ENCODE data around the gene SYT12.
A peak's percentile ranks its signal among the peaks of the same experiment; 100 is the strongest.

The SYT12 gene

GRCh38 chr11:67056267-67057204, 33.6 kb downstream of the SYT12 start, which contains the start of gene RHOD:
Gene RHOD (plus strand): TSS chr11:67056847. CDS start chr11:67056903, 56 bp downstream.
- DNase-seq, result peak; percentile 16 to 17

- no peak for DNase-seq
These were observed 34.3 kb downstream of the SYT12 start for GRCh38 chr11:67057205-67057672.

GRCh38 chr11:67058506-67058905, 35.6 kb downstream of the SYT12 start:
- no peak for DNase-seq

GRCh38 chr11:67059671-67060070, 36.7 kb downstream of the SYT12 start:
- no peak for DNase-seq

GRCh38 chr11:67060111-67060522, 37.2 kb downstream of the SYT12 start:
- DNase-seq, result no peak

- no peak for DNase-seq
These were observed 39.8 kb downstream of the SYT12 start for GRCh38 chr11:67062526-67063373.

- no peak for DNase-seq
These were observed 43.4 kb downstream of the SYT12 start for GRCh38 chr11:67066333-67066709.

GRCh38 chr11:67071420-67072284, 48.7 kb downstream of the SYT12 start:
- DNase-seq, result peak; percentile 68 to 69

GRCh38 chr11:67072295-67072694, 49.4 kb downstream of the SYT12 start:
- DNase-seq, result no peak

GRCh38 chr11:67073908-67074307, 51.0 kb downstream of the SYT12 start:
- no peak for DNase-seq

GRCh38 chr11:67076202-67076601, 53.3 kb downstream of the SYT12 start:
- no peak for DNase-seq

GRCh38 chr11:67079065-67079705, 56.3 kb downstream of the SYT12 start:
- no peak for DNase-seq

GRCh38 chr11:67082071-67082791, 59.3 kb downstream of the SYT12 start:
- DNase-seq, result peak; percentile 5 to 9

GRCh38 chr11:67083786-67084366, 60.9 kb downstream of the SYT12 start:
- DNase-seq, result no peak

GRCh38 chr11:67085617-67086016, 62.7 kb downstream of the SYT12 start:
- DNase-seq, result no peak

GRCh38 chr11:67090717-67091116, 67.8 kb downstream of the SYT12 start:
- DNase-seq, result no peak

- no peak for DNase-seq
These were observed 72.2 kb downstream of the SYT12 start for GRCh38 chr11:67095214-67095507.

GRCh38 chr11:67098799-67099429, 76.0 kb downstream of the SYT12 start:
- DNase-seq, result no peak

GRCh38 chr11:67099831-67100324, 76.9 kb downstream of the SYT12 start:
- DNase-seq, result no peak
